ENCODE results near the gene TRAPPC5.

Gene TRAPPC5

DNA sequence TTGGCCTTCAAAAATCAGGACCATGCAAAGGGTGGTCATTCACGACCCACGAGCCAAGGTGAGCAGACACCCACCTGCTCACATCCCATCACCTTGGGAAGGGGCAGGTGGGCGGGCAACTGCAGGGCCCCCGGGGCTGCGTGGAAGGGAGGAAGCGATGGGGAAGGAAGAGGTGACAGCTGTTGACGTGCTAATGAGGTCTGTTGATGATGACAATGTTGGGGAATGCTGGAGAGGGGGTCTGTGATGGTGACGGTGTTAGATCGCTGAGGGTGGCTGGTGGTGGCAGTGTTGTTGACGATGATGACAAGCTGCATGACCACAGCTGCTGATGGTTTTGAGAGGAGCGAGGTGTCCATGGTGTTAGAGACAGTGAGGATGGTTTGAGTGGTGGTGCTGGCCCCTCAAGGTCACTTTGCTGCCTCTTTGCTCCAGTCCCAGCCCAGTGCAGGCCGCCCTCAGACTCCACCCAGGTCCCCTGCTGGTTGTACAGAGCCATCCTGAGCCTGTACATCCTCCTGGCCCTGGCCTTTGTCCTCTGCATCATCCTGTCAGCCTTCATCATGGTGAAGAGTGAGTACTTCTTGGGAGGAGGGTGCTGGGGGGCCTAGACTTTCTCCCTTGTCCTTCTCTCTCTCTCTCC, 2.8 kb upstream of the TRAPPC5 start:
- peak; percentile 43 for DNase-seq

GRCh38 chr19:7678971-7679751, 1.5 kb upstream of the TRAPPC5 start:
- peak; percentile 89 for DNase-seq

DNA sequence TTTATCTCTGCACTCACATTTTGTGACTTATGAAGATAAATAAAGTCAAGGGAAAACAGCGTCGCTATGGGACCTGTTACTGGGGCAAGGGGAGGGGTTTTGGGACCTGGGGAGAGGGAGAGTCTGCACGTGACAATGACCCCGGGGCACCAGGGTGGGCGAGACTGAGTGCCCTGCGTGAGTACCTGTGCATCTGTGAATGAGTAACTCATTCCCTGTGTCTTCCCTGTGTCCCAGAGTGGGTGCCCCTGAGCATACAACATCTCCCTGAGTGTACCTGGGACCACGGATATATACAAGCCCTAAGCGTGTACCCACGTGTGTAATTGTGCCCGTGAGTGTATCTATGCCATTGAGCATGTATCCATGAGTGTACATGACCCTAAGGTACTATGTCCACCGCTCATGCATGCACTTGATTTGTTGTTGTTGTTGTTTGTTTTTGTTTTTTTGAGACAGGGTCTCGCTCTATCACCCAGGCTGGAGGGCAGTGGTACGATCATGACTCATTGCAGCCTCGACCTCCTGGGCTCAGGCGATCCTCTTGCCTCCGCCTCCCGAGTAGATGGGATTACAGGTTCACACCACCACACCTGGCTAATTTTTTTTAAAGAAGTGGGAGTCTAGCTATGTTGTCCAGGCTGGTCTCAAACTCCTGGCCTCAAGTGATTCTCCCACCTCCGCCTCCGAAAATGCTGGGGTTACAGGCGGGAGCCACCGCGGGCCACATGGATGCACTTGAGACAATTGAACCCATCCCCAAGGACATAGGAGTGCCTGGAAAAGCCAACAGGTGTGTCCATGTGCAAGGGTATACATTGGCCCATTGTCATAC, 645 bp upstream of the TRAPPC5 start:
- DNase-seq = no peak

- DNase-seq = peak; percentile 98
These were observed 924 bp downstream of the TRAPPC5 start for GRCh38 chr19:7681340-7682174.

DNA sequence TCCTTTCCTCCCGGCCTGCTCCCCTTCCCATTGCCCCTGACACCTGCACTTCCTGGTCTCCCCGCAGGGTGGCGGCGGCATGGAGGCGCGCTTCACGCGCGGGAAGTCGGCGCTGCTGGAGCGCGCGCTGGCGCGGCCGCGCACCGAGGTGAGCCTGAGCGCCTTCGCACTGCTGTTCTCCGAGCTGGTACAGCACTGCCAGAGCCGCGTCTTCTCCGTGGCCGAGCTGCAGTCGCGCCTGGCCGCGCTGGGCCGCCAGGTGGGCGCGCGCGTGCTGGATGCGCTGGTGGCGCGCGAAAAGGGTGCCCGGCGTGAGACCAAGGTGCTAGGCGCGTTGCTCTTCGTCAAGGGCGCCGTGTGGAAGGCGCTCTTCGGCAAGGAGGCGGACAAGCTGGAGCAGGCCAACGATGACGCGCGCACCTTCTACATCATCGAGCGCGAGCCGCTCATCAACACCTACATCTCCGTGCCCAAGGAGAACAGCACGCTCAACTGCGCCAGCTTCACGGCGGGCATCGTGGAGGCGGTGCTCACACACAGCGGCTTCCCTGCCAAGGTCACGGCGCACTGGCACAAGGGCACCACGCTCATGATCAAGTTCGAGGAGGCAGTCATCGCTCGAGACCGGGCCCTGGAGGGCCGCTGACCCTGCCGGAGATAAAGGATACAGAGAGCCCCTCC, 1.7 kb downstream of the TRAPPC5 start:
- DNase-seq = no peak

DNA sequence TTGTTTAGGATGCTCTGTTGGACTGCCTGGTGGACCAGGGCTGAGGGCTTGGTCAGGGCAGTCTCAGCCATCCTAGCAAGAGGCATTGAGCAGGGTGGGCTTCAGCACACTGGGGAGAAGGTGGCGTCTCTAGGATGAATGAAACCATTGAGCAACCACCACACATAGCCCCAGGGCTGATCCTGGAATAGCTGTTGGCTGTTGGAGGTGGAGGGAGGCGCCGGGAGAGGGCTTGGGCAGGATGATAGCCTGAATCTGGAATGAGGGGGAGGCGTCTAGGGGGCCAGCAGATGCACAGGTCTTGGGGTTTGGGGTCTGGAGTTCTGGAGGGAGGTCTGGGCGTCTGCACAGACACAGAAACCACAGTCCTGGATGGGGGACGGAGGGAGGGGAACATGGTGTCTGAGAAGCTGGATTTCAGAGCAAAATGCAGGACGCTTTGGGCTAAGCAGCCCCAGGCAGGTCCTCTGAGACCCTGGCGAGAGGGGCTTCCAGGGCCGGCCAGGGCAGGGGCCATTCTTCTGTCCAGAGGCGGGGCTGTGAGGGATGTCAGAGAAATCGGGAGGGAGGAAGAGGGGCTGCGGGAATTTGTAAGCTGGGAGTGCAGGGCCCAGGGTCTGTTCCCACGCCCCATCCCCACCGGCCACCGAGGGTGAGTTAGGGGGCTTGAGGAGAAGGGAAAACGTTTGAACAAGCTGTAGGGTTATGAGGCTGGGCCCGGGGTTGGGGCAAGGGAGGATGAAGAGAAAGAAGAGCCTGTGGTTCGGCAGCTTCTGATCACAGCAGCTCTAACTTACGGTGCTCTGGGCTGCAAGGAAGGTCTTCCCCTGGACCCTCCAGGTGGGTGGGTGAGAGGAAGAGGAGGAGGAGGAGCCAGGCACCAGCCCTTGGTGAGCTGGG, 5.2 kb downstream of the TRAPPC5 start:
- DNase-seq = no peak

DNA sequence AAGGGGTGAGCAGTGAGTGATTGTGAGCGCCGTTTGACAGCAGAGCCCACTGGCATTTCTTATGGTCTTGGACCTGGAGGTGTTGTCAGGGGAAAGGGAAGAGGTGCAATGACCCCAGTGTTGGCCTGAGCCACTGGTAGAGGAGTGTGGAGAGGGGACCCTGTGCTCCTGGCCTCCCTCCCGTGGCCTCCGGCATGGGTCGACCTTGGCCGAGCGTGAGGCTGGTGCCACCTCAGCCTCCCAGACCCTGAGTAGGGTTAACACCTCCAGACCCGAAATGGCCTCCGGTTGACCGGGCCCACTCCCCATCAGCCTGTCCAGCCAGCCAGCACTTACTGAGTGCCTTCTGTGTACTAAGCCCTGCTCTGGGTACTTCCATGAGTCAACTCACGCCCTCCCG, 6.5 kb downstream of the TRAPPC5 start:
- DNase-seq = no peak

GRCh38 chr19:7689165-7689564, 8.5 kb downstream of the TRAPPC5 start:
- no peak for DNase-seq

DNA sequence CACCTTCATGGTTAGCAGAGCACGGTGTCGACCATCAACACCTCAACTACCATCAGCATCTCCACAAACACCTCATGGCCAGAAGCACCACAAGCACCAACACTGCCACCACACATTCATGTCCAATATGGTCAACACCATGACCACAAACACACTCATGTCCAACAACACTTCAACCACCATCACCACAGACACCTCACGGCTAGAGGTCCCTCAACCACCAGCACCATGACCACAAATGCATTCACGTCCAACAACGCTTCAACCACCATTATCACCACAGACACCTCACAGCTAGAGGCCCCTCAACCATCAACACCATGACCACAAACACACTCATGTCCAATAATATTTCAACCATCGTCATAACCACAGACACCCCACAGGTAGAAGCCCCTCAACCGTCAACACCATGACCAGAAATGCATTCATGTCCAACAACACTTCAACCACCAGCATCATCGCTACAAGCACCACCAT, 10.2 kb downstream of the TRAPPC5 start:
- DNase-seq = no peak

DNA sequence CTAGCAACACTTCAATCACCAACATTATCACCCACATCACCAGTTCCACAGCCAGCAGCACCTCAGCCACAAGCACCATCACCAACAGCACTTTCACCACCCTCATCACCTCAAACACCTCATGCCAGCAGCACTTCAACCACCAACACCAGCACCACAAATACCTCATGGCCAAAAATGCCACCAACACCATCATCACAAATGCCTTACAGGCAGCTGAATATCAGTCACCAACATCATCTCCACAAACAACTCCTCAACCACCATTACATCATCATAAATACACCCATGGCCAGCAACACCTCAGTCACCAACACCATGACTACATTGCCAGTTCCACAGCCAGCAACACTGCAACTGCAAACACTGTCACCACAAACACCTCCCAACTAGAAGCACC, 10.9 kb downstream of the TRAPPC5 start:
- DNase-seq = no peak

DNA sequence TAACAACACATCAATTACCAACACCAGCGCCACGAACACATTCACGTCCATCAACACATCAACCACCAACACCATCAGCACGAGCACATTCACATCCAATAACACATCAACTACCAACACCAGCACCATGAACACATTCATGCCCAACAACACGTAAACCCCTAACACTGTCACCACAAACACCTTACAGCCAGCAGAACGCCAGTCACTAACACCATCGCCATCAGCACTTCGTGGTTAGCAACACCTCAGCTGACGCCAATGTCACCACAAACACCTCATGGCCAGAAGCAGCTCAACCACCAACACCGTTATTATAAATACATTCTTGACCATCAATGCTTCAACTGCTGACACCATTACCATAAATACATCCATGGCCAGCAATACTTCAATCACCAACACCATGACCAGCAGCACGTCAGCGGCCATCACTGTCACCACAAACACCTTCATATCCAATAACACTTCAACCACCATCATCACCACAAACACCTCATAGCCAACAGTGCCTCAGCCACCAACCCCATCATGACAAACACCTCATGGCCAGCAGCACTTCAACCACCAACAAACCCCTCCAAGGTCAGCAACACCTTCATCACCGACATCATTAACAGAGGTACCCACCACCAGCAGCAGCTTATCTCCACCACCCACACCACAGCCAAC, 11.9 kb downstream of the TRAPPC5 start:
- no peak for DNase-seq

- DNase-seq = no peak
These were observed 13.9 kb downstream of the TRAPPC5 start for GRCh38 chr19:7694499-7694898.

DNA sequence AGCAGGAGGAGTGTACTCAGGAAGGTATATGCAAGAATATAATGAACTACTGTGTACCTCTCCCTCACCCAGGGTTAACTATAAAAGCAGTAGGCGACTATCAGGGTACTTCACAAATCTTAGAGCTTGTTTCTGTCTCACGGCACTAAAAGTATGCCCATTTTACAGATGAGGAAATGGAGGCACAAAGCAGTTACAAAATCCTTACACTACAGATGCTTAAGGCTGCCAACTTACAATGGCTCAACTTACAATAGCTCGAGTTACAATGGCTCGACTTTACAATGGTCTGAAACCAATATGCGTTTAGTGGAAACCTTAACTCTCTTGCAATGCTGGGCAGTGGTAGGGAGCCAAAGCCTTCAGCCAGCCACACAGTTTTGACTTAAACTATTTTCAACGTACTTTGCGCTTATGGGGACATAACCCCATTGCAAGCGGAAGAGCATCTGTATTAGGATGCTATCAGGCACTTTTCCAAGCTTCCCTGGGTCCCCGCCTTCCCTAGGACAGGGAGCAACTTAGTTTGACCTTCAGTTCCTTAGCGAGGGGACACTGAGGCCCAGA, 17.2 kb downstream of the TRAPPC5 start:
- DNase-seq = no peak

GRCh38 chr19:7698583-7698982, 17.9 kb downstream of the TRAPPC5 start:
- no peak for DNase-seq

DNA sequence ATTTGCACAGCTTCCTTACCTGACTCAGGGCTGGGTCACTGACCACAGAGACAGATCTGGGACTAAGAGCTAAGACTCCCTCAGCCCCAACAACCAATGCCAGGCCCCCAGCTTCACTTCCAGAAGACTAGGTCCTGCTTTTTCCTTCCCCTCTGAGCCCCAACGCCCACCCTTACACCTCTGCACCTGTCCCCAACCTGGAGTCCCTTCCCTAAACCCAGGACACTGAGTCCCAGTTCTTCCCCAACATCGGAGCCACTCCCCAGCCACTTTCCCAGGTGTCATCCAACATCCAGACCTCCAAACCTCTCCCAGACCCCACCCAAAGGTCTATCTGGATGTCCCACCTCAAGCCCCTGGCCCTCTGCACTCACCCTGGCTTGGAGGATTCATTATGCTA, 18.4 kb downstream of the TRAPPC5 start:
- DNase-seq = no peak

DNA sequence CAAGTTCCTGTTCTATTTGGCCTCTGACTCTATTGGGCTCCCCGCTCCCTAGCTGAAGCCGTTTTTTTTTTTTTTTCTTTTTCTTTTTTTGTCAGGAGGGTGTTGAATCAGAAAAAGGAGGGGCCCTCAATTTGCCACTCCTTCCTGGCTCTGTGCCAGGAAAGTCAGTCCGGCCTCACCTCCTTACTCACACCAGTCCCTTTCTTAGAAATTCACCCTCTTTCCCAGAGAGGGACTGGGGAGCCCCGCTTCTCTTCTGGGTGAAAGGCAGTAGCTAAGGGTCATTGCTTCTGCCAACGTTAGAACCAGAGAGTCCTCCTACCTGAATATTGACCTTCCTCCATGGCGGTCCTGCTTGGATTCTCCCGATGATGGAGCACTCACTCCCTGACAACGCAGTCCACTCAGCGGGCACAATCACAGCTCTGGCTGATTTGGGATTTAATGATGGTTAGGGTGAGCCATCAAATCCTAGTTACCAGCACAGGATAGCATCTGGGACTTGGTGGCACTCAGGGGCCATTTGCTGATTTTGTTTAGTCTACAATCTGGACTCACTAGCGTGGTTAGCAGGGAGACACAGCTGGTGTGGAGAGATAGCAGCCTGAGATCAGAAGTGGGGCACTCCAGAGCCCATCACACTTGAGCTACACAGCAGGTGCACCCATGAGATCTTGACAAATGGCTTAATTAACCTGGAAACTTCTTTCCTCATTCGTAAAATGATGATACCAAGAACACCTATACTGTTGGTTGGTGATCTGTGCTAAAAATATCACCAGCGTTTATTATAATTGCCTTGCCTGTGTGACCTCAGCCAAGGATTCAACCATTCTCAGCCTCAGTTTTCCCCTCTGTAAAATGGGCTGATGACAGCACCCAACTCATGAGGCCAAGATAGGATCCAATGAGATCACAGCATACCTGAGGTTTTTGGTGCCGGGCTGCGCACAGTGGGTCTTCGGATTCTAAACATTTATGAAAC, 19.1 kb downstream of the TRAPPC5 start:
- peak; percentile 62 for DNase-seq

DNA sequence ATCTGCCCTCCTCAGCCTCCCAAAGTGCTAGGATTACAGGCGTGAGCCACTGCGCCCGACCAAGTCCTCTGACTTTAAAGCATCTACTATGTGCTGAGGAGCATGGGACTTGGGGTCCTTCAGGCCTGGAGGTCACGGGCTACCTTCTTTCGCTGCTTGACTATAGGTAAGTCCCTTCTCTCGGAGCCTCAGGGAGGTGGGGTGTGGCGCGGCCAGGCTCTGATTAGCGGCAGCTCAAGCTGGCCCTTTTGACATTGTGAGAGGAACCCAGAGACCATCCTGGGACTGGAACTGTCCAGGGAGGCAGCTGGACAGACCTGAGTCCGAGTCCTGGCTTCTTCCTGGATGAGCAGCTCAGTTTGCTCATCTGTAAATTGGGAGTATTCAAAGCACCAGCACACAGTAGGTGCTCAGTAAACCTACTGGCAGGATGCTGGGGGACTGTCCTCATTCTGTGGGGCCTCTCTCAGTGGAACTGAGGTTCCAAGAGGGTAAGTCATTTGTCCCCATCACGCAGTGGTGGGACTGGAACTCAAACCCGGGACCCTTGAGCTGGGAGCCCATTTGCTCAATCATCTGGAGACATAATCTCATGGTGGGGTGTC, 20.5 kb downstream of the TRAPPC5 start:
- DNase-seq = no peak

Measured in hematopoietic multipotent progenitor cell treated with erythropoietin and hydrocortisone succinate and interleukin-3 and kit ligand, for 6 days (in vitro differentiated cells).